Measurements from ENCODE around the gene RALGAPA2. TPM values are rescaled to one million over a fixed set of nuclear protein-coding genes. Genes with fewer than 3 reads are reported as not detected.

RALGAPA2 gene
- total RNA-seq, 3 donors from 2014 or later (not counting 1 experiment from before 2014, with no cell fraction given), result 26.6 to 33.9 (median 33.1) TPM

DNA sequence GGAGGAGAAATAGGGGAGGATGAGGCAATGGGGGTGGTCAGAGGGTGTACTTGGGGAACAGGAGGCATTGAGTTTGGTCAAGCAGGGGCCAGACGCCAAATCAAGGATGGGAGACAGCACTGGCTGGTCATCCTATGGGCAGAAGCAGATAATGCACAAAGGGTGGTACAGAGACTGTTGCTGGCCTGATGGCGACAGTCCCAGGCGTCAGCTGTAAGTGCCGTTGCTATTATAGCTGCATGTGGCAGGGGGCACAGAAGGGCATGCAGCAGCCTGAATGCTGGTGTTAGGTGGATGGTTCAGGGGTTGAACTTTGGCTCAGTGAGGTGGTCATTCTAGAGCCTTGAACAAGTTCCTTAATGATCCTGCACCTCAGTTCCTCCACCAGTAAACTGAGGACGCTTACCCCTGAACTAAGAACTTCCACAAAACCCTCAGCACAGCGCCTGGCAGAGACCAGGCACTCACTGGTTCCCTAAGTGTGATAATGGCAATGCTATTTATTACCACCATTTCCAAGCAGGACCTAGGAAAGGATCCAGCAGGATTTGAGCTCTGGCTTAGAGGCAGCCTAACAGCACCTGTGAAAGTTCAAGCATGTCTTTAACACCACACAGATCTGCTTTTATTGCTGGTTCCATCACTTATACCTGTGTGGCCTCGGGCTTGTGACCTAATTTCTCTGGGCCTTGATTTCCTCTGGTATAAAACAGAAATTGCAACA, 181.9 kb downstream of the RALGAPA2 start:
- WGBS (ENCODE audit: insufficient coverage), result 95% methylated on average over 7 of the region's 7 CpGs
- no peak for ATAC-seq
- Mint-ChIP-seq H3K4me3 (no peak overlapping the region), H3K9me3 (no peaks in the 10 kb centered on the region), H3K36me3 (no peaks in the 10 kb centered on the region), H3K27me3 (ENCODE audit: low read depth in 2 of 2) (no peaks in the 10 kb centered on the region), H3K27ac (no peak overlapping the region), H3K4me1 (no peaks in the 10 kb centered on the region)
- no peak for TF ChIP-seq CTCF (IDR thresholded peaks at IDR 0.05)
- Histone ChIP-seq H3K9me3 (ENCODE audit: control insufficient read depth, insufficient read depth, low read length) (no peaks in the 10 kb centered on the region), H3K4me1 (ENCODE audit: control insufficient read depth, insufficient read depth, low read length) (no peaks in the 10 kb centered on the region), H3K27ac (ENCODE audit: low read length) (no peak overlapping the region), H3K36me3 (ENCODE audit: control insufficient read depth, insufficient read depth, low read length) (peaks cover 12% of the 10 kb centered on the region), H3K4me3 (ENCODE audit: low read length) (no peak overlapping the region), H3K27me3 (ENCODE audit: control insufficient read depth, insufficient read depth, low read length) (no peaks in the 10 kb centered on the region)
- intact Hi-C loops (cut with micrococcal nuclease), result no loop called here
- no peak for DNase-seq

DNA sequence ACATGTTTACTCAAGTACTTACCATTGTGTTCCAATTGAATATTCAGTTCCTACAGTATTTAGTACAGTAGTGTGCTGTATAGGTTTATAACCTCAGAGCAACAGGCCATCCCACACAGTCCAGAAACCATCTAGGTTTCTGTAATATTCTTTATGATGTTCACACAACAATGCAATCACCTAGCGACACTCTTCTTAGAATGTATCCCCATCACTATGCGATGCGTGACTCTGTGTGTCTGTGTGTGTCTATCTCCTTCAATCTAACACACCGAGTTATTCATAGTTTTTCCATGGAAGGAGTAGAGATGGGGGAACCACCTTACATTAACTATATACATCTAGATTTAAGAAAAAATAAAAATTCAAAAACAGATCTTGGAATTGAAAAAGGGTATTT, 182.8 kb downstream of the RALGAPA2 start:
- no peak for TF ChIP-seq CTCF (IDR thresholded peaks at IDR 0.05)
- intact Hi-C loops (cut with micrococcal nuclease), result no loop called here
- Mint-ChIP-seq H3K27ac (no peak overlapping the region), H3K4me3 (no peak overlapping the region), H3K4me1 (no peaks in the 10 kb centered on the region), H3K9me3 (no peaks in the 10 kb centered on the region), H3K36me3 (no peaks in the 10 kb centered on the region), H3K27me3 (ENCODE audit: low read depth in 2 of 2) (no peaks in the 10 kb centered on the region)
- Histone ChIP-seq H3K27me3 (ENCODE audit: control insufficient read depth, insufficient read depth, low read length) (no peaks in the 10 kb centered on the region), H3K9me3 (ENCODE audit: control insufficient read depth, insufficient read depth, low read length) (no peaks in the 10 kb centered on the region), H3K4me3 (ENCODE audit: low read length) (no peak overlapping the region), H3K36me3 (ENCODE audit: control insufficient read depth, insufficient read depth, low read length) (peaks cover 14% of the 10 kb centered on the region), H3K27ac (ENCODE audit: low read length) (no peak overlapping the region), H3K4me1 (ENCODE audit: control insufficient read depth, insufficient read depth, low read length) (no peaks in the 10 kb centered on the region)
- WGBS (ENCODE audit: insufficient coverage), result 88% methylated on average over 1 of the region's 4 CpGs
- ATAC-seq (no peak), DNase-seq (no peak)

DNA sequence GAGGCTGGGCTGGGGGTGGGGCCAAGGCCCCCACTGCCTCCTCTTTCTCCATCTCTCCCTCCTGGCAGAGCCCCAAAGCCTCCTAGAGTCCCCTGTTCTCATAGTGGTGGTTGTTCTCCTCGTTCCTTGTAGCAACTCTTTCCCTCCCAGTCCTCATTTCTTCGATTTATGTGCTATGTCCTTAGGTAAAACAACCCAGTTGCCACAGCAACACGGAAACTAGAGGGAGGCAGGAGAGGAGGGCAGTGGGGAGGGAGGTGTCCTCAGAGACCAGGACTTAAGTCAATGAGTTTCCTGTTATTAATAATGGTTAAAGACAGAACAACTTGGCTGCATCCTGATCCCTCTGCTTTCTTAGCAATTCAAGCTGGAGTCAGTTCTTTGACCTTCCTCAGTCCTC, 183.6 kb downstream of the RALGAPA2 start:
- Histone ChIP-seq H3K4me1 (ENCODE audit: control insufficient read depth, insufficient read depth, low read length) (no peaks in the 10 kb centered on the region), H3K4me3 (ENCODE audit: low read length) (no peak overlapping the region), H3K27ac (ENCODE audit: low read length) (no peak overlapping the region), H3K27me3 (ENCODE audit: control insufficient read depth, insufficient read depth, low read length) (no peaks in the 10 kb centered on the region), H3K36me3 (ENCODE audit: control insufficient read depth, insufficient read depth, low read length) (peaks cover 14% of the 10 kb centered on the region), H3K9me3 (ENCODE audit: control insufficient read depth, insufficient read depth, low read length) (no peaks in the 10 kb centered on the region)
- WGBS (ENCODE audit: insufficient coverage), result 98% methylated on average over 3 of the region's 3 CpGs
- Mint-ChIP-seq H3K36me3 (no peaks in the 10 kb centered on the region), H3K27ac (no peak overlapping the region), H3K9me3 (no peaks in the 10 kb centered on the region), H3K4me1 (no peaks in the 10 kb centered on the region), H3K4me3 (no peak overlapping the region), H3K27me3 (ENCODE audit: low read depth in 2 of 2) (no peaks in the 10 kb centered on the region)
- no peak for DNase-seq
- no peak for ATAC-seq
- TF ChIP-seq CTCF (IDR thresholded peaks at IDR 0.05), result no peak
- intact Hi-C loops (cut with micrococcal nuclease), result no loop called here

- H3K36me3 ChIP-seq (ENCODE audit: control insufficient read depth, insufficient read depth, low read length), result peaks cover 14% of the 10 kb centered on the region
- H3K9me3 ChIP-seq (ENCODE audit: control insufficient read depth, insufficient read depth, low read length), result no peaks in the 10 kb centered on the region
- no peaks in the 10 kb centered on the region for H3K27me3 ChIP-seq (ENCODE audit: control insufficient read depth, insufficient read depth, low read length)
- no peaks in the 10 kb centered on the region for H3K9me3 Mint-ChIP-seq
- no peaks in the 10 kb centered on the region for H3K36me3 Mint-ChIP-seq
- H3K4me3 Mint-ChIP-seq, result no peak overlapping the region
- WGBS (ENCODE audit: insufficient coverage), result 98% methylated on average over 4 of the region's 4 CpGs
- no peak overlapping the region for H3K4me3 ChIP-seq (ENCODE audit: low read length)
- no peaks in the 10 kb centered on the region for H3K4me1 Mint-ChIP-seq
- ATAC-seq (no peak), DNase-seq (no peak)
- H3K27ac ChIP-seq (ENCODE audit: low read length), result no peak overlapping the region
- no peak overlapping the region for H3K27ac Mint-ChIP-seq
- no peaks in the 10 kb centered on the region for H3K4me1 ChIP-seq (ENCODE audit: control insufficient read depth, insufficient read depth, low read length)
- intact Hi-C loops (cut with micrococcal nuclease), result no loop called here
- no peak for TF ChIP-seq CTCF (IDR thresholded peaks at IDR 0.05)
- no peaks in the 10 kb centered on the region for H3K27me3 Mint-ChIP-seq (ENCODE audit: low read depth in 2 of 2)
These were observed 184.8 kb downstream of the RALGAPA2 start for GRCh38 chr20:20527661-20528060.

Measured in natural killer cell (primary cell).